HG03280 (cell line): ENCODE data around the gene SGMS1.

Experiments
- ATAC-seq: cut with Tn5 transposase; IDR thresholded peaks from one replicate; pipeline ENCODE4 v1.9.1; 2021; ENCODE audit warnings: mild to moderate bottlenecking, moderate library complexity; ENCODE audit not compliant: unreplicated experiment

The SGMS1 gene

GRCh38 chr10:50407076-50407801, 216.5 kb downstream of the SGMS1 start:
- no peak for ATAC-seq

GRCh38 chr10:50406457-50407070, 217.2 kb downstream of the SGMS1 start:
- no peak for ATAC-seq

GRCh38 chr10:50405723-50406122, 218.0 kb downstream of the SGMS1 start:
- no peak for ATAC-seq

- ATAC-seq = no peak
Observed at GRCh38 chr10:50404021-50404773, 219.6 kb downstream of the SGMS1 start.

- ATAC-seq = no peak
Observed at GRCh38 chr10:50403074-50403473, 220.7 kb downstream of the SGMS1 start.

GRCh38 chr10:50402466-50402865, 221.3 kb downstream of the SGMS1 start:
- no peak for ATAC-seq

- ATAC-seq = no peak
Observed at GRCh38 chr10:50400694-50401093, 223.1 kb downstream of the SGMS1 start.

GRCh38 chr10:50398823-50399222, 224.9 kb downstream of the SGMS1 start:
- no peak for ATAC-seq

- no peak for ATAC-seq
Observed at GRCh38 chr10:50398381-50398780, 225.4 kb downstream of the SGMS1 start.

GRCh38 chr10:50397312-50398140, 226.2 kb downstream of the SGMS1 start:
- peak; percentile 50 for ATAC-seq

GRCh38 chr10:50396491-50397311, 227.1 kb downstream of the SGMS1 start:
- ATAC-seq = peak; percentile 71

GRCh38 chr10:50395851-50396250, 227.9 kb downstream of the SGMS1 start:
- ATAC-seq = no peak

- no peak for ATAC-seq
Observed at GRCh38 chr10:50395271-50395670, 228.5 kb downstream of the SGMS1 start.

- no peak for ATAC-seq
Observed at GRCh38 chr10:50394832-50395231, 228.9 kb downstream of the SGMS1 start.

GRCh38 chr10:50393784-50394467, 229.8 kb downstream of the SGMS1 start:
- no peak for ATAC-seq

- no peak for ATAC-seq
Observed at GRCh38 chr10:50392966-50393718, 230.6 kb downstream of the SGMS1 start.

GRCh38 chr10:50392426-50392825, 231.3 kb downstream of the SGMS1 start:
- no peak for ATAC-seq

GRCh38 chr10:50390302-50390701, 233.5 kb downstream of the SGMS1 start:
- ATAC-seq = no peak

- no peak for ATAC-seq
Observed at GRCh38 chr10:50388181-50388580, 235.6 kb downstream of the SGMS1 start.
